GM12875 (cell line): ENCODE measurements around the gene SESN3.

Experiments used
- H3K4me3 ChIP-seq: one replicate; pipeline ENCODE4 v1.5.1; 2011; ENCODE audit warnings: low read depth, low read length, control low read depth
- CTCF ChIP-seq: IDR thresholded peaks from 2 replicates; pipeline ENCODE4 v1.5.1; 2011; ENCODE audit warnings: low read depth, mild to moderate bottlenecking, control low read depth, inconsistent platforms, low read length, moderate library complexity, borderline replicate concordance; ENCODE audit not compliant: insufficient read depth

SESN3 gene

GRCh38 chr11:95145430-95146060 is 85.5 kb downstream of the SESN3 start:
- no peak for TF ChIP-seq CTCF
- no peak overlapping the region for H3K4me3 ChIP-seq

DNA sequence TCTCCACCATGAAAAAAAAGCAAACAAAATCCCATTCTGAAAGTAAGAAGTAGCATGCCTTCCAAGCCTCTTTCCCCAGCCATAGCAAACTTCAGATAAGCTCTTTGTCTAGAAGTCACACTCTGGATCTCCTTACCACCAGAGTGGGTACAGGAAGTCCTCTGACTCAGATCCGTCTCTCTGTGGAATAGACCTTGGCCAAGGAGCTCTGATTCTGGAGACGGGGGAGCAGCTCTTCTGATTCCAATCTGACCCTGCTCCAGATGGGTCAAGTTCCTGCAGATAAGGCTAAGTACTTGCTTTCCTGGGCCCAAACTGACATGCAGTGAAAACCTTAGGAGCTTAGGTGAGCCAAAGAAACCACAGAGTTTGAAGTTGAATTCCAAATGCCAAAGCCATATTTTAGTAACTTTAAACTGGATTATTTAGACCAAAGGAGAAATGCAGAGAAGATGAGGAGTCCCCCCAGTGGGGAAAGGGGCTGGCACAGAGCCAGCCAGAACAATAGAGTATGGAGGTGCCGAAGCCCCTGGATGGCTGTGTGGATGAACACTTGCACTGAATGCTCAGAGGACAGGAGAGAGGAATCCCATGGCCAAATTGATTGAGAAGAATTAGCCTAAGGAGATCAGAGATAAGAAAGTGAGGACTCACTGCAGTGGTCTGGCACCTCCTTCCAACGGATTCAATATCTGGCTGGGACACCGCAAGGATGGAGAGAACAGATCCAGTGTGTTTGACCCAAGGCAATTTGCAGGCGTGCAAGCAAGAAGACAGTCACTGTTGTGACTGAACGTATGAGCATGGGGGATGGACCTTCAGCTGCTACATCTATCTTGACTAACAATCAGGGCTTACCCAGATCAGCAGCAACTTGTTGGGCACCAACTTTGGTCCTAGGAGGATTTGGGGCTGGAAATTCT is 86.4 kb downstream of the SESN3 start:
- TF ChIP-seq CTCF: no peak
- no peak overlapping the region for H3K4me3 ChIP-seq

DNA sequence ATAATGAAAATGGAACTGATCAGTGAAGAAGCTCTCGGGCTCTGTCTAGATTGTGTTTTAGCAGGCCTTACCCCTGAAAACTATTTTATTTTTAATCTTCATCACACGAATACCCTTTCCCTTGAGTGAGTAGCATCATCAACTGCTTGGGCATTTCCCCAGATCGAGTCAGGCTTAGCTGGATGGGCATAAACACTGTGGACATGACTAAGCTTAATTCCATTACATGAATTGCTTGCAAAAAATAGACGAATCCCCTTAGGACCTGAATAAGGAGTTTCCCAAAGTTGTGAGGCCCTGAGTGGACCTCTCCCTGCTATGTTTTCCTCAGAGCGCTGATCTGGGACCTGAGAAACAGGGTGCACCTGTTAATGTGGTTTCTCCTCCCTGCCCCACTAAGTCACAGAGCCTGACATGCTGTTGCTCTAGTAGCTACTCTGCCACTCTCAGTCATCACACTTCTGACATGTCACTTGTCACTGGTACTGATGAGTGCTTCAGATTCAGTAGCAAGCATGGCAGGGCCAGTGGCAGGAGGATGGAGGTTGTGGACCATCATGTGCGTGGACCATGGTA is 87.8 kb downstream of the SESN3 start:
- H3K4me3 ChIP-seq: no peak overlapping the region
- no peak for TF ChIP-seq CTCF

DNA sequence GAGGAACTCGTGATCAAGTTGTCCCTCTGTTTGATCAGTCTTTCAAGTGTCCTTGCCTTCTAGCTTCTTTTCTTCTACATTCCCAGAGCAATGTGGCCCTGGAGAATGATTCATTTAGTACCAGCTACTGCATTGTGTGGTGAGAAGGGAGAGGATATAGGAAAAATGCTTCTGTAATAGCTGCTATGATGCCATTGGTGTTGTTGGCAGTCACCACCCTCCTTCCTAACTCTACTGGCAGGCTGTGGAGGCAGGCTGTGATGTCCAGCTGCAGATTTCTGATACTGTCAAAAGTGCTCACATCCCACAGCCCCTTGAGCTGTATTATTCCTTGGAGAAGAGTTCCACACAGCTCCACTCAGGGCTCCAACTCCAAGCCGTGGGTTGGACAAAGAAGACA is 88.6 kb downstream of the SESN3 start:
- H3K4me3 ChIP-seq: no peak overlapping the region
- no peak for TF ChIP-seq CTCF

DNA sequence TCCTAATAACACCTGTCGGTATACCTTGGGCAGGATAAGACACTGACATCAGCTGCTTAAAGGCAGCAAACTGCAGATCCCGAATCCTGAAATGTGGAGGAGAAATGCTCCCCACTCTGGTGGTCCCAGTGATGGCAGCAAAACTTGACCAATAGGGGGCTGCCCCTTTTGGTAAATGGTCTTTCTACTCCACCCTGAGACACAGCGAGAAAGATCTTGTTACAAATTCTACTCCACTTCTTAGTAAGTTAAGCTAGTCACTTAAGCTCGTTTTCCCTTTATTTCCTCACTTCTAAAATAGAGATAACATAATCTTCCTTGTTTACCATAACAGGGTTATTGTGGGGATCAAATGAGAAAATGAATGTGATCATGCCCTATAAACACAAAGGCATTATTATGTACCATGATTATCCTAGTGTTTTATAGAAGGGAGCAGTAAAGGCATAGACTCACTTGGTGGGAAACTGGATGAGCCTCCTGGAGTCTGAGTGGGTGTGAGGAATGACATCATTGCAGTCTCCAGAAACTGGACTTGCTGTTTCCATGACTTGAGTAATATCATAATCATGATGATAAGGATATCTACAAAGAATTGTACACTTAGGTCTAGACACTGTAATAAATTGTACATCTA is 90.5 kb downstream of the SESN3 start:
- H3K4me3 ChIP-seq: no peak overlapping the region
- TF ChIP-seq CTCF: no peak

GRCh38 chr11:95138448-95138847 is 92.6 kb downstream of the SESN3 start:
- TF ChIP-seq CTCF: peak; percentile 19; the same call in 1 of the 2 replicates
- H3K4me3 ChIP-seq: no peak overlapping the region
